DMS114 treated with DMSO at 0.1 percent for 48 hours (cell line): ENCODE data around the gene DCBLD1.
"Not testable (repeated sequence)": the region's sequence is repeated elsewhere in the genome, so short reads cannot be mapped to it uniquely, and the experiment has no call there.

Experiments used
- DNase-seq: peaks from one replicate; lab custom pipeline; 2025; ENCODE audit not compliant: unreplicated experiment; lab: John Stamatoyannopoulos, UW

DCBLD1 gene

GRCh38 chr6:117482240-117483003 lies at the start of gene DCBLD1:
DCBLD1 (plus strand) TSS chr6:117482674; CDS start chr6:117482782, 108 bp downstream.
- peak; percentile 28 for DNase-seq

GRCh38 chr6:117440706-117441525 lies 41.6 kb upstream of the DCBLD1 start:
- no peak for DNase-seq

- no peak for DNase-seq
These were observed 40.6 kb upstream of the DCBLD1 start for GRCh38 chr6:117441824-117442264.

GRCh38 chr6:117442313-117442712 lies 40.2 kb upstream of the DCBLD1 start:
- DNase-seq, result not testable (repeated sequence)

DNA sequence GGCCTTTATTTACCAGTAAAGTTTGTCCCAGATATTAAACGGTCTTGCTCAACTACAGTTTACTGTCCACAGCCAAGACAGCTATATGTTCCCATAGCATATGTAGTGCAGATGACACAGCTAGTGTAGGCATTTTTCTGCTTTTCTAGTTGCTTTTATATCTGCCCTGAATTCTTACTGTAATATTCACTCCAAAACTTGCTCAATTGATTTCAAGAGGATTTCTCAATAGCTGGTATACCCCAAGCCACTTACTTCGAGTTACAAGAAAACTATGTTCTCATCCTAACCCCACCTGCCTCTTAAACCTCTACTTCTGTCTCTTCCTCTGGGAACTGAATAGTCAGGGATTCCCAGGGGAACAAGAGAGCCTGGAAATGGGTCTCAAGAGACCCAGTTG lies 37.9 kb upstream of the DCBLD1 start:
- DNase-seq, result no peak

- DNase-seq, result no peak
These were observed 35.6 kb upstream of the DCBLD1 start for GRCh38 chr6:117446861-117447260.

DNA sequence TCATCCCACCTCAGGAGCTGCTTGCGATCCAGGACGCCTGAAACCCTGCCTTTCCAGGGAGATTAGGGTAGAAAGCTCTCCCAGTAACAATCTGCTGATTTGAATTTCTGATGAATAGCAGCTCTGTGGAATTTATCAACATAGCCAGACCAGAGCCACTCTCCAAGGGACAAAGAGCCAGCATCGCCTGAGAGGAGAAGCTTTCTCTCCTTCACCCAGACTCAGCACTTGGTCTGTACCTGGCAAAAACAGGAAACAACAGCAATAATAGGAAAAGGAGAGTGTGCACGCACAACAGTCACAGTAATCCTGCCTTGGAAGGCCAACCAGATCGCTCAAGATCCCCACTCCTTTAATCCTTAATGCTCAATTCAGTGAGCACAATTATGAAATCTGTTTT lies 34.5 kb upstream of the DCBLD1 start:
- no peak for DNase-seq

- DNase-seq, result no peak
These were observed 33.6 kb upstream of the DCBLD1 start for GRCh38 chr6:117448732-117449485.

- peak; percentile 58 for DNase-seq
These were observed 32.7 kb upstream of the DCBLD1 start for GRCh38 chr6:117449549-117450439.

- DNase-seq, result no peak
These were observed 30.8 kb upstream of the DCBLD1 start for GRCh38 chr6:117451671-117452070.

DNA sequence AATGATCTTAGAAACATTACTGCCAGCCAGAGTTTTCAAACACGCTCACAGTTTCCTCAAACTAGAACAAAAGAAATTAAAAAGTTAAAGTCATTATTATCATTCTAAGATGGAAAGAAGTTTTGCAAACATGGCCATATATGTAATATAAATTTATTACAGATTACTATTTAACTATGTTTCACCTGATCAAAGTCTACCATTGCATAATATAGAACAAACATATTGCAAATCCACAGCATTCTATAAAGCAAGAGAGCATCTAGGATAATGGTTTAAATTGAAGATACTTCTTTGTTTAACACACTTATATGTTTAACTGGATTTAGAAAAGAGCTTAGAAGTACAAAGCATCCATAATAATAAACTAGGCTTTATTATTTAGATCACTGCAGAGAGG lies 26.2 kb upstream of the DCBLD1 start:
- no peak for DNase-seq

GRCh38 chr6:117456998-117457397 lies 25.5 kb upstream of the DCBLD1 start:
- DNase-seq, result no peak

GRCh38 chr6:117459204-117459944 lies 23.1 kb upstream of the DCBLD1 start:
- DNase-seq, result no peak

DNA sequence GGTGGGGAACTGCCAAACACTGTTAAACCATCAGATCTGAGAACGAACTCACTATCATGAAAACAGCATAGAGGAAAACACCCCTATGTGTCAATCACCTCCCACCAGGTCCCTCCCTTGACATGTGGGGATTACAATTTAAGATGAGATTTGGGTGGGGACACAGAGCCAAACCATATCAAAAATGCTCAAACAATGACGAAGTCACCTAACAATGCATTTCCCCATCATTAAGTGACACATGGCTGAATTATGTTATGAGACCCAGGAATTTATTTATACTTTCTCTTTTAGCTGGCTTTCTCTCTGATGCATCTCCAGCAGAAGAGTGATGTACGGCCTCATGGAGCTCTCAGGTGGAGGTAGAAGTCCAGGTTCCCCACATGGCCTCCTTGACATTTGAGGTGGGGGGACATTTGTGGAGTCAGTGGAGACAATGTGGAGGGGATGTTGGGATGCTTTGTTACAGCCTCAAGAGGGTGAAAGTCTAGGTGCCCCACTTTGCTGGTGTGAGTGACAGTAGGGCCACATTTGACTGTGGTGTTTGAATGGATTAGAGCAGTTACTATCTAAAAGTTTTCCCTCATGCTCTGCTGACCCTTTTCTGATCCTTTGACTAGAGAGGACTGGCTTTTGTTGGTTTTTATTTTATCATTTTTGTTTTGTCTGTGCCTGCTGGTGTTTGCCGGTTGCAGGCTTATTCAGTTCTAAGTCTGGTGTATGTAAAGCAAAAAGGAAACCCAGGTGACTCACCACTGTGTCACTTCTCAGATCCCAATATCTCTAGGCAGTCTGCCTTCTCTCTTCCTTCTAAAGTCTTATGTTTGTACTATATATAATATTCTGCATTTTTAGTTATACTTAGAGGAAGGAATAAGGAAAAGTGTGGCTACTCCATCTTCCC lies 18.5 kb upstream of the DCBLD1 start:
- DNase-seq, result no peak

- DNase-seq, result no peak
These were observed 17.8 kb upstream of the DCBLD1 start for GRCh38 chr6:117464700-117465099.

DNA sequence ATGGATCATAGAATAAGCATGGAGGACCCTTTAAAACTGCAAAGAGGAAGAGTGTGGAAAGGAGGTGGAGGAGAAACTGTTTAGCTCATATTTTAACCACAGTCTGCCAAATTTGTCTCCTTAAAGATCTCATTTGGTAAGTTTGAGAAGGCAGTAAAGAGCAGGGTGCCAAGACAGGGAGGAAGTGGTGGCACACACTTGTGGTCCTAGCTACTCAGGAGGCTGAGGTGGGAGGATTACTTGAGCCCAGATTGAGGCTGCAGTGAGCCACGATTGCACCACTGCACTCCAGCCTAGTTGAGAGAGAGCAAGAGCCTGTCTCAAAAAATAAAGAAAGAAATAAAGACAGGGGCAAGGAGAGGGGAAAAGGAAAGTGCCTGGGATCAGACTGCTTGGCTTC lies 16.8 kb upstream of the DCBLD1 start:
- DNase-seq, result no peak

- DNase-seq, result no peak
These were observed 14.6 kb upstream of the DCBLD1 start for GRCh38 chr6:117467876-117468275.

- DNase-seq, result not testable (repeated sequence)
These were observed 13.9 kb upstream of the DCBLD1 start for GRCh38 chr6:117468527-117468926.

GRCh38 chr6:117469356-117469755 lies 13.1 kb upstream of the DCBLD1 start:
- no peak for DNase-seq
